NCI-H82 treated with DMSO at 0.1 percent for 48 hours (cell line): ENCODE measurements around the gene AGR3.
"Not testable (repeated sequence)": the region's sequence is repeated elsewhere in the genome, so short reads cannot be mapped to it uniquely, and the experiment has no call there.

ENCODE experiments used
- DNase-seq: peaks from one replicate; lab custom pipeline; 2025; ENCODE audit not compliant: unreplicated experiment; lab: John Stamatoyannopoulos, UW

The AGR3 gene

GRCh38 chr7:16891874-16892643 is 10.3 kb upstream of the AGR3 start:
- DNase-seq, result no peak

- no peak for DNase-seq
These were observed 9.6 kb upstream of the AGR3 start for GRCh38 chr7:16891338-16891737.

GRCh38 chr7:16889851-16890415 is 8.2 kb upstream of the AGR3 start:
- no peak for DNase-seq

- DNase-seq, result no peak
These were observed 7.5 kb upstream of the AGR3 start for GRCh38 chr7:16889305-16889704.

GRCh38 chr7:16883918-16884317 is 2.1 kb upstream of the AGR3 start:
- DNase-seq, result no peak

- DNase-seq, result no peak
These were observed 1.2 kb downstream of the AGR3 start for GRCh38 chr7:16880554-16880953.

GRCh38 chr7:16879181-16879580 is 2.6 kb downstream of the AGR3 start:
- no peak for DNase-seq

- DNase-seq, result no peak
These were observed 5.9 kb downstream of the AGR3 start for GRCh38 chr7:16875861-16876260.

- no peak for DNase-seq
These were observed 7.7 kb downstream of the AGR3 start for GRCh38 chr7:16874066-16874465.

GRCh38 chr7:16867328-16867727 is 14.5 kb downstream of the AGR3 start:
- no peak for DNase-seq

GRCh38 chr7:16853189-16853588 is 28.6 kb downstream of the AGR3 start:
- DNase-seq, result not testable (repeated sequence)

GRCh38 chr7:16851829-16852228 is 30.0 kb downstream of the AGR3 start:
- DNase-seq, result peak; percentile 35

GRCh38 chr7:16850614-16851466 is 30.9 kb downstream of the AGR3 start:
- no peak for DNase-seq

GRCh38 chr7:16849296-16850148 is 32.3 kb downstream of the AGR3 start:
- no peak for DNase-seq

- DNase-seq, result no peak
These were observed 34.4 kb downstream of the AGR3 start for GRCh38 chr7:16847381-16847860.

- no peak for DNase-seq
These were observed 35.1 kb downstream of the AGR3 start for GRCh38 chr7:16846601-16847165.

- no peak for DNase-seq
These were observed 36.0 kb downstream of the AGR3 start for GRCh38 chr7:16845746-16846145.

- no peak for DNase-seq
These were observed 40.1 kb downstream of the AGR3 start for GRCh38 chr7:16841681-16842080.

- no peak for DNase-seq
These were observed 41.7 kb downstream of the AGR3 start for GRCh38 chr7:16840094-16840493.

GRCh38 chr7:16839646-16840045 is 42.1 kb downstream of the AGR3 start:
- no peak for DNase-seq

GRCh38 chr7:16838891-16839290 is 42.9 kb downstream of the AGR3 start:
- DNase-seq, result no peak
